ENCODE results near the gene PRSS50. TPM values are rescaled to one million over a fixed set of nuclear protein-coding genes. Genes with fewer than 3 reads are reported as not detected.
A peak's percentile ranks its signal among the peaks of the same experiment; 100 is the strongest.

Gene PRSS50
- total RNA-seq, 1 donor from 2014 or later: 0.22 TPM

DNA sequence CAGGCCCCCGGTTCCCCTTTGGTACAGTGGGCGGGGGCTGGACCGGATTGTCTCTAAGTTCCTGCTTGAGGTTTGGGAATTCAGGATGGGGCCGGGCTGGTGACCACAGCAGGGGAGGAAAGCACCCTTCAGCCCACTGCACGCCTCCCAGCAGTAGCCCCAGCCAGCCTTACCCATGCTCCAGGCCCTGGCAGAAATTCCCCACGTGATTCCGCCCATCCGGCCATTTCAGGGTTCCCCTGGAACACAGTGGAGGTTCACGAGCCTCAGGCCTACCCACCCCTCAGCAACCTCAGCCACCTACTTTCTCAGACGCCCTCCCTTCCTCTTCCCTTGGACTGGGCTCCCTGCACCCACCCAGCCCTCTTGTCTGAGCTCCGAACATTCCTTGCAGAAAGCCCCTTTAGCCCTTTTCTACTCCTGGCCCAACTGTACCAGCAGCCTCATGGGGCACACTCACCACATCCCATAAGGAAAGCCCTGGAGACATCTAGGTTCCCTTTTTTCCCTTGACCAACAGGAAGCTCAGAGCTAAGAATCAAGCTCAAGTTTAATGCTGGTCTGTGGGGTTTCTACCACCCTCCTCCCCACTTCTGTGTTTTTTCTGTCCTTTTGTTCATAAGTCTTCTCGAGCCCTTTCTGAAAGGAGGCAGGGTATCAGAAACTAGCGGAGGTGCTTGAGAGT lies 35.7 kb downstream of the PRSS50 start:
- TF ChIP-seq, protein P1, sequence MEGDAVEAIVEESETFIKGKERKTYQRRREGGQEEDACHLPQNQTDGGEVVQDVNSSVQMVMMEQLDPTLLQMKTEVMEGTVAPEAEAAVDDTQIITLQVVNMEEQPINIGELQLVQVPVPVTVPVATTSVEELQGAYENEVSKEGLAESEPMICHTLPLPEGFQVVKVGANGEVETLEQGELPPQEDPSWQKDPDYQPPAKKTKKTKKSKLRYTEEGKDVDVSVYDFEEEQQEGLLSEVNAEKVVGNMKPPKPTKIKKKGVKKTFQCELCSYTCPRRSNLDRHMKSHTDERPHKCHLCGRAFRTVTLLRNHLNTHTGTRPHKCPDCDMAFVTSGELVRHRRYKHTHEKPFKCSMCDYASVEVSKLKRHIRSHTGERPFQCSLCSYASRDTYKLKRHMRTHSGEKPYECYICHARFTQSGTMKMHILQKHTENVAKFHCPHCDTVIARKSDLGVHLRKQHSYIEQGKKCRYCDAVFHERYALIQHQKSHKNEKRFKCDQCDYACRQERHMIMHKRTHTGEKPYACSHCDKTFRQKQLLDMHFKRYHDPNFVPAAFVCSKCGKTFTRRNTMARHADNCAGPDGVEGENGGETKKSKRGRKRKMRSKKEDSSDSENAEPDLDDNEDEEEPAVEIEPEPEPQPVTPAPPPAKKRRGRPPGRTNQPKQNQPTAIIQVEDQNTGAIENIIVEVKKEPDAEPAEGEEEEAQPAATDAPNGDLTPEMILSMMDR (IDR thresholded peaks at IDR 0.05; ENCODE audit: borderline replicate concordance): no peak
- Histone ChIP-seq H3K4me1 (peaks cover 34% of the 10 kb centered on the region), H3K27ac (replicated peaks) (peak overlapping the region; percentile 63), H3K36me3 (peaks cover 82% of the 10 kb centered on the region), H3K4me3 (no peak overlapping the region), H3K9me3 (replicated peaks) (no peaks in the 10 kb centered on the region), H3K27me3 (ENCODE audit: low read depth) (no peaks in the 10 kb centered on the region)
- no peak for DNase-seq
- intact Hi-C loops (cut with micrococcal nuclease): no loop called here

DNA sequence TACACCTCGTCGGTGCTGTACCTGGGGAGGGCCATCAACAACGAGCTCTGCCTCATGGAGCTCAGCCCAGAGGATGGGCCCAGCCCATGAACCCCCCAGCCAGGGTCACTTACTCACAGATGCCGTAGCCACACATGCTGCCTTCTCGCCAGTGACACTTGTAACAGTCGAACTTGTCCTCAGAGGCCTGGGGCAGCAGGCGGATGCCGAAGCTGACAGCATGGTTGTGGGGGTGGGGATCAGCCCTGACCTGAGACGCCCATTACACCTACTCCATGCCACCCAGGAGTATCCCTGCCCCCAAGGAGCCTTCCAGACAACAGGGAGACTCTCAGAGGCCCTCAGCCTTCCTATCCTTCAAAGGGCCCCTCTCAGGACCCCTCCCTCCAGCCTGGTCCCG lies 36.3 kb downstream of the PRSS50 start:
- TF ChIP-seq, protein P1 (IDR thresholded peaks at IDR 0.05; ENCODE audit: borderline replicate concordance): no peak
- DNase-seq: no peak
- intact Hi-C loops (cut with micrococcal nuclease): no loop called here

DNA sequence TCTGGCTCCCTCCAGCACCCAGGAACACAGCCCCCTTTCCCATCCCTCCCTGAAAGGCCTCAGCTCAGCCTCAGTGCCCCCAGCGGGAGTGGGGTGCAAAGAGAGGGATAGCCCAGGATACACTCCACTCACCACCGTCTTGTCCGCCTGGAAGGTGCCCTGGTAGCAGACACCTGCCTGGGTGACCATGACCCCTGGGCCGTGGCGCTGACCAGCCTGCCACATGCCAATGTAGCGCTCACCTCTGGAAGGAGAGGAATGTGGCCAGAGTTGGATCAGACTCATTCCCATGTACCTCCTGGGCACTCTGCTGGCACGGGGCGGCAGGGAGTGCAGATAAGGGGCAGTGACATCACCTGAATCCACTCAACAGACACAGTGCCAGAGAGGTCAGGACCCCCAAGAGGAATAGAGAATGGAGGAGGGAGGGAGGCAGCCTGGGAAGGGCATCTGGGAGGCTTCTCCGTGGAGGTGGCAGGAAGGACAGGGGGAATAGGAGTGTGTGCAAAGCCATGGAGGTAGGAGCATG lies 37.3 kb downstream of the PRSS50 start:
- Histone ChIP-seq H3K27ac (replicated peaks) (peak overlapping the region; percentile 63), H3K4me3 (no peak overlapping the region), H3K27me3 (ENCODE audit: low read depth) (no peaks in the 10 kb centered on the region), H3K9me3 (replicated peaks) (no peaks in the 10 kb centered on the region), H3K36me3 (peaks cover 75% of the 10 kb centered on the region), H3K4me1 (peaks cover 44% of the 10 kb centered on the region)
- TF ChIP-seq, protein P1 (IDR thresholded peaks at IDR 0.05; ENCODE audit: borderline replicate concordance): no peak
- intact Hi-C loops (cut with micrococcal nuclease): no loop called here
- no peak for DNase-seq

More for the DNA sequence above, 36.3 kb downstream of the PRSS50 start:
- Histone ChIP-seq H3K9me3 (replicated peaks) (no peaks in the 10 kb centered on the region), H3K27ac (replicated peaks) (peak overlapping the region; percentile 63), H3K27me3 (ENCODE audit: low read depth) (no peaks in the 10 kb centered on the region), H3K4me1 (peaks cover 36% of the 10 kb centered on the region), H3K4me3 (no peak overlapping the region), H3K36me3 (peaks cover 77% of the 10 kb centered on the region)

DNA sequence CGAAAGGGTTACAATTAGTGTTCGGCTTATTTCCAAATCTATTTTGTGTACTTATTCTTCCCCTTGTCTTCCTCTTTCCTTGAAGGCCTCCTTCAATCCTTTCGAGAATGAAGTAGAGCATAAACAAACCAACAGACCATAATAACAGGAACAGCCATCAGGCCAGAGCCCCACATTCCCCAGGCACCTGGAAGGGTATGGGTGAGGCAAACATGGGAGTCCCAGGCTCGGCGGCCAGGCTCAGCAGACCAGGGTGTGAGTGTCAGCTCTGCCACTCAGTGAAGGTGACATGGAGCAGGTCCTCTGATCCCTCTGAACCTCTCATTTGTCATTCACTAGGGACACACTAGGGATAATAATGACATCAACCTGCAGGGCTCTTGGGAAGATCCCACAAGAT lies 38.0 kb downstream of the PRSS50 start:
- peak overlapping the region; percentile 63 for H3K27ac ChIP-seq (replicated peaks)
- no peak overlapping the region for H3K4me3 ChIP-seq
- peaks cover 44% of the 10 kb centered on the region for H3K4me1 ChIP-seq
- peaks cover 75% of the 10 kb centered on the region for H3K36me3 ChIP-seq
- no peak for DNase-seq
- no peaks in the 10 kb centered on the region for H3K27me3 ChIP-seq (ENCODE audit: low read depth)
- TF ChIP-seq, protein P1 (IDR thresholded peaks at IDR 0.05; ENCODE audit: borderline replicate concordance): no peak
- intact Hi-C loops (cut with micrococcal nuclease): no loop called here
- H3K9me3 ChIP-seq (replicated peaks): no peaks in the 10 kb centered on the region

DNA sequence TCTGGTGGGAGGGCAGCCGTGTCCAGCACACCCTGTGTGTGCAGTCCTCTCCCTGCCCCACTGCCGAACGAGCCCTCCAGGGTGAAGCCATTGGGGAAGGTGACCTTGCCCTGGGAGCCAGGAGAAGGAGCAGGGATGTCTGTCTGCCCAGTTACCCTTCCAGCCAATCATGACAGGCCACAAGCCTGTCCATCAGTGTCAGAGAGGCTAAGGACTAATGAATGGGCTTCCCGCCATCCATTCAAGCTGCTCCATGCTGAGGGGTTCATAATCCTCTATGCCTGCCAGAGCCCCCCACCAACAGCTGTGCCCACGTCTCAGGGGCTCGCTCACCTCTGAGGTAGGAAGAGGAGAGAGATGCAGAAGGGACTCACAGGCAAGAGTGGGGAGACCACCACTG lies 39.4 kb downstream of the PRSS50 start:
- Histone ChIP-seq H3K4me1 (peaks cover 44% of the 10 kb centered on the region), H3K27me3 (ENCODE audit: low read depth) (no peaks in the 10 kb centered on the region), H3K4me3 (no peak overlapping the region), H3K9me3 (replicated peaks) (no peaks in the 10 kb centered on the region), H3K36me3 (peaks cover 75% of the 10 kb centered on the region), H3K27ac (replicated peaks) (peak overlapping the region; percentile 68)
- no peak for DNase-seq
- TF ChIP-seq, protein P1 (IDR thresholded peaks at IDR 0.05; ENCODE audit: borderline replicate concordance): no peak
- intact Hi-C loops (cut with micrococcal nuclease): no loop called here

Data from left ventricle myocardium inferior (tissue), 1 donor.